ENCODE results near the gene EEFSEC. TPM values are rescaled to one million over a fixed set of nuclear protein-coding genes. Genes with fewer than 3 reads are reported as not detected.
A peak's percentile ranks its signal among the peaks of the same experiment; 100 is the strongest.

The EEFSEC gene
- total and polyA plus RNA-seq, 4 donors = 9.8 to 20.1 (median 11.6) TPM

DNA sequence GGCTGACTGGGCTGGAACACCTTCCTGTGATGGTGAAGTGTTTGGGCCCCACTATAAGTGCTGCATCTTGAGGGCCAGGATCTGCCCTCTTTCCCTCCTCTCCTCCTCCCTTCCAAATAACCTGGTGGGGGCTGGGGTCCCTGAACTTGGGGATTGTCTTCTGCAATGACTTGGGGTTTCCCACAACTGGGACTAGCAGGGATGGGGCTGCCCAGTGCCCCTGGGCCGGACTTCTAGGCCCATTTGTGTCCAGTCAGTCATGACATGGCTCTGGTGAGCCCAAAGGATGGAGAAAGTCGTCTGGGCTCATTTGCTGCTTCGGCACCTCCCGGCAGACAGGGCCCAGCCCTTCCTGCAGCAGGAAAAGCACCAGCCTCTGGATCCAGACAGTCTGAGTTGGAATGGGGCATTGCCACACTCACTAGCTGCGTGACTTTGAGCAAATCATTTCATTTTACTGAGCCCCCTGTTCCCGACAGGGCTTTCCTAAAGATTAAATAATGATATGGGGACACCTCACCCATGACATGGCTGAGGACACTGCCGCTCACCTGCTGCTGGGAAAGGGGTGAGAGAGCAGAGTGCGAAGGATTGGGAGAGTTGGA lies 200.2 kb downstream of the EEFSEC start:
- no peak overlapping the region for H3K27ac ChIP-seq (ENCODE audit: low read depth in 1 of 2, low read length in 1 of 2)
- peaks cover 0 to 31% (median 16%) of the 10 kb centered on the region in 5 donors for H3K4me1 ChIP-seq (ENCODE audit: control insufficient read depth in 5 of 5, insufficient read depth in 5 of 5, low read length in 5 of 5)
- 70 to 87% methylated on average over 8 of the region's 8 CpGs for WGBS, 2 donors
- DNase-seq (no peak), ATAC-seq (ENCODE audit: insufficient read depth, low FRiP score) (no peak)
- H3K4me3 ChIP-seq = no peak overlapping the region
- H3K9me3 ChIP-seq (ENCODE audit: control insufficient read depth in 4 of 4, insufficient read depth in 3 of 4, low read length in 3 of 4) = no peaks in the 10 kb centered on the region
- H3K36me3 ChIP-seq (ENCODE audit: control insufficient read depth in 4 of 4, insufficient read depth in 4 of 4, low read length in 4 of 4) = peaks cover 0 to 5% (median 4%) of the 10 kb centered on the region in 4 donors
- no peak for TF ChIP-seq CTCF (IDR thresholded peaks at IDR 0.05; ENCODE audit: control extremely low read depth, extremely low read depth)
- H3K27me3 ChIP-seq (ENCODE audit: control insufficient read depth in 3 of 3, insufficient read depth in 3 of 3, low read length in 2 of 3) = no peaks in the 10 kb centered on the region
- H3K9ac ChIP-seq (ENCODE audit: insufficient read depth in 1 of 2, low read length in 2 of 2) = no peak overlapping the region

DNA sequence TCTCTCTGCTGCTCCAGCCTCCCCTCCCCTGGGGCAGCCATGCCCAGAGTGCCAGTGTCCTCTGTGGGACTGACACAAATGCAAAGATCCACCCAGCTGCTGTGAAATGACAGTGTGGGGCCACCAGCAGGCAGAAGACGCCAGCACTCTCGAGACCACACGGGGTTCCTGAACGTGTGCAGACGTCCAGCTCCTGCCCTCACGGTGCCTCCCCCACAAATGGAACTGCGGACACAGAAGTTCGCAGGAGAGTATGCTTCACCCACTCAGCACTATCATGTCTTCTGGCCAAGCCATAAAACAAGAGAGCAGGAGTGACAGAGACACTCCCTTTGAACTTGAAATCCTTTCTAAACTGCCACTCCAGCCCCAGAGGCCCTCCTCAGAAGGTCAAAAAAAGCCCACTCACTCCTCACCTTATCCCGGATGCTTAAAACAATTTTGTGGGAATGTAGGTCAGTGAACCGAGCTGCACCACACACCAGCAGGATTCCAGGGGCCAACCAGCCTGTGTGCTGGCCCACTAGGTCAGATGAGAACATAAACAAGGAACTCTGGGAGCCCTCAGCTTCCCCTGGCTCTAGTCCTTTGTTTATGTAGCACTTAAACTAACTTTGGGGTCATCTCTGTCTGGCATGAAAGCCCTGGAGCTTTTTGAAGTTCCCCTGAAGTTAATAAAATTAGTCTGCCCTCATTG lies 200.9 kb downstream of the EEFSEC start:
- Histone ChIP-seq H3K27ac (ENCODE audit: low read depth in 1 of 2, low read length in 1 of 2) (no peak overlapping the region), H3K9me3 (ENCODE audit: control insufficient read depth in 4 of 4, insufficient read depth in 3 of 4, low read length in 3 of 4) (no peaks in the 10 kb centered on the region), H3K9ac (ENCODE audit: insufficient read depth in 1 of 2, low read length in 2 of 2) (no peak overlapping the region), H3K27me3 (ENCODE audit: control insufficient read depth in 3 of 3, insufficient read depth in 3 of 3, low read length in 2 of 3) (no peaks in the 10 kb centered on the region), H3K36me3 (ENCODE audit: control insufficient read depth in 4 of 4, insufficient read depth in 4 of 4, low read length in 4 of 4) (peaks cover 0 to 10% (median 4%) of the 10 kb centered on the region in 4 donors), H3K4me1 (ENCODE audit: control insufficient read depth in 5 of 5, insufficient read depth in 5 of 5, low read length in 5 of 5) (peaks cover 0 to 25% (median 16%) of the 10 kb centered on the region in 5 donors), H3K4me3 (no peak overlapping the region)
- 67 to 77% methylated on average over 10 of the region's 10 CpGs for WGBS, 2 donors
- DNase-seq (peak; percentile 41 to 60 (median 46)), ATAC-seq (ENCODE audit: insufficient read depth, low FRiP score) (no peak)
- no peak for TF ChIP-seq CTCF (IDR thresholded peaks at IDR 0.05; ENCODE audit: control extremely low read depth, extremely low read depth)

DNA sequence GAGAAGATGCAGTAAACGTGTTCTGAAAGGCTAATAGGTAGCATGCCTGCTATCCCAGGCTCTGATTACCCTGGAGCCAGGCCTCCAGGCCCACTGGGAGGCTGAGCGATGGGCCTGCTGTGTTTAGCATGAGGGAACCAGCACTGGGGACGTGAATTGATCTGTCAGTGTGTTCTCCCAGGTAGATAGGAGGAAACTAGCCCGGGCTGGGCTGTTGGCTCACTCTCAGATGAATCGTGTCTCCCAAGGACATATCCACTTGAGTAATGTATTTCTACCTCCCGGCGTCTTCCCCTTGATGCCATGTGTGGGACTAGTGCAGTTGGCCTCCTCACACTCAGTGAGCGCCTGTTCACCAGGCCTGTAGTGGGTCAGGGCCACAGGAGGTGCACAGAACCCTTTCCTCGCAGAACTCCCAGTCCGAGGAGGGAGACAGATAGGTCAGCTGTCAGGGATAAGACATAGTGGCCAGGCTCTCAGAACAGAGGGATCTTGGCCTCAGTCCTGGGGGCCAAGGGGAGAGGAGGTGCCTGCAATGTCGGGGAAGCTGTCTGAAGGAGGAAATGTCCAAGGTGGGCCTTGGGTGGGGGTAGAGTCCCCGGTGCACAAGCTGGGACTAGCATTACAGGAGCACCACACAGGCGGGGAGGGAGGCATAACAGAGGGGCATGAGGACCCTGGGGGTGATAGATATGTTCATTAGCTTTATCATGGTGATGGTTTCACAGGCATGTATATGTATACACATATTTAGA lies 201.7 kb downstream of the EEFSEC start:
- H3K27ac ChIP-seq (ENCODE audit: low read depth in 1 of 2, low read length in 1 of 2) = no peak overlapping the region
- WGBS, 2 donors = 75 to 88% methylated on average over 13 of the region's 13 CpGs
- ATAC-seq (ENCODE audit: insufficient read depth, low FRiP score) = no peak

More for the DNA sequence above, 201.7 kb downstream of the EEFSEC start:
- Histone ChIP-seq H3K9ac (ENCODE audit: insufficient read depth in 1 of 2, low read length in 2 of 2) (no peak overlapping the region), H3K36me3 (ENCODE audit: control insufficient read depth in 4 of 4, insufficient read depth in 4 of 4, low read length in 4 of 4) (peaks cover 0 to 10% (median 4%) of the 10 kb centered on the region in 4 donors), H3K4me3 (no peak overlapping the region), H3K9me3 (ENCODE audit: control insufficient read depth in 4 of 4, insufficient read depth in 3 of 4, low read length in 3 of 4) (no peaks in the 10 kb centered on the region), H3K27me3 (ENCODE audit: control insufficient read depth in 3 of 3, insufficient read depth in 3 of 3, low read length in 2 of 3) (no peaks in the 10 kb centered on the region), H3K4me1 (ENCODE audit: control insufficient read depth in 5 of 5, insufficient read depth in 5 of 5, low read length in 5 of 5) (peaks cover 0 to 24% (median 16%) of the 10 kb centered on the region in 5 donors)
- no peak for DNase-seq
- no peak for TF ChIP-seq CTCF (IDR thresholded peaks at IDR 0.05; ENCODE audit: control extremely low read depth, extremely low read depth)

Measured in lung (tissue), 12 donors.